GM10248 (cell line): Measurements from ENCODE around the gene PPIAL4G.
"Not testable (repeated sequence)": the region's sequence is repeated elsewhere in the genome, so short reads cannot be mapped to it uniquely, and the experiment has no call there.

ENCODE experiments used
- CTCF ChIA-PET: fragments of 300-600 bp; sonication (Branson Sonifier 250); formaldehyde crosslinking; extraction: SDS; loops from one replicate; lab custom pipeline; 2021; ENCODE audit warnings: antibody characterized with exemption; lab: Yijun Ruan, JAX
- POLR2A ChIA-PET: fragments of 350-650 bp; sonication (Branson Sonifier 250); formaldehyde crosslinking; extraction: SDS; loops from one replicate; lab custom pipeline; 2020; ENCODE audit warnings: antibody characterized with exemption; lab: Yijun Ruan, JAX
- DNase-seq: peaks from one replicate; pipeline ENCODE4 v3.0.0; 2012; ENCODE audit errors: extremely low spot score

The PPIAL4G gene

GRCh38 chr1:148483029-148483428, at the start of gene PPIAL4G:
TSS of gene PPIAL4G (minus strand) at chr1:148483302. CDS start at chr1:148483252, 50 bp downstream.
- CTCF ChIA-PET, DNase-seq, POLR2A ChIA-PET: not testable (repeated sequence)

GRCh38 chr1:148532158-148532557, 49.1 kb upstream of the PPIAL4G start:
- CTCF ChIA-PET, POLR2A ChIA-PET, DNase-seq: not testable (repeated sequence)

- CTCF ChIA-PET, DNase-seq, POLR2A ChIA-PET: not testable (repeated sequence)
Observed at GRCh38 chr1:148529101-148529567, 46.0 kb upstream of the PPIAL4G start.

- POLR2A ChIA-PET, CTCF ChIA-PET, DNase-seq: not testable (repeated sequence)
Observed at GRCh38 chr1:148528591-148528990, 45.5 kb upstream of the PPIAL4G start.

- CTCF ChIA-PET, DNase-seq, POLR2A ChIA-PET: not testable (repeated sequence)
Observed at GRCh38 chr1:148526587-148526986, 43.5 kb upstream of the PPIAL4G start.

- CTCF ChIA-PET, DNase-seq: not testable (repeated sequence)
- POLR2A ChIA-PET, result interaction anchor here (0.7 to 1.7 kb wide), 5 partner anchors 121 to 260 kb away, joined by 3 to 16 read pairs (median 6); no protein-coding TSS in a partner anchor
Observed at GRCh38 chr1:148523205-148524144, 40.4 kb upstream of the PPIAL4G start.

- DNase-seq, CTCF ChIA-PET: not testable (repeated sequence)
- POLR2A ChIA-PET, result interaction anchor here (0.7 to 1.7 kb wide), 5 partner anchors 120 to 259 kb away, joined by 3 to 16 read pairs (median 6); no protein-coding TSS in a partner anchor
Observed at GRCh38 chr1:148522561-148523204, 39.6 kb upstream of the PPIAL4G start.

- CTCF ChIA-PET, DNase-seq: not testable (repeated sequence)
- POLR2A ChIA-PET, result interaction anchor here (1.3 to 1.7 kb wide), 2 partner anchors 134 to 188 kb away, joined by 6 to 16 read pairs; no protein-coding TSS in a partner anchor
Observed at GRCh38 chr1:148522072-148522471, 39.0 kb upstream of the PPIAL4G start.

GRCh38 chr1:148514310-148514709, 31.2 kb upstream of the PPIAL4G start:
- DNase-seq, CTCF ChIA-PET, POLR2A ChIA-PET: not testable (repeated sequence)

GRCh38 chr1:148512571-148513184, 29.6 kb upstream of the PPIAL4G start:
- DNase-seq, POLR2A ChIA-PET: not testable (repeated sequence)

GRCh38 chr1:148493933-148494332, 10.8 kb upstream of the PPIAL4G start:
- CTCF ChIA-PET, POLR2A ChIA-PET: not testable (repeated sequence)

More at GRCh38 chr1:148512571-148513184, 29.6 kb upstream of the PPIAL4G start:
- CTCF ChIA-PET, result not testable (repeated sequence)

GRCh38 chr1:148481134-148481533, 2.0 kb downstream of the PPIAL4G start:
- POLR2A ChIA-PET, DNase-seq, CTCF ChIA-PET: not testable (repeated sequence)

More at GRCh38 chr1:148493933-148494332, 10.8 kb upstream of the PPIAL4G start:
- DNase-seq, result not testable (repeated sequence)

- CTCF ChIA-PET, POLR2A ChIA-PET: not testable (repeated sequence)
Observed at GRCh38 chr1:148459694-148460093, 23.4 kb downstream of the PPIAL4G start.

GRCh38 chr1:148458901-148459581, 24.1 kb downstream of the PPIAL4G start:
- POLR2A ChIA-PET, CTCF ChIA-PET: not testable (repeated sequence)
- DNase-seq, result peak; percentile 10

More at GRCh38 chr1:148459694-148460093, 23.4 kb downstream of the PPIAL4G start:
- not testable (repeated sequence) for DNase-seq

GRCh38 chr1:148458398-148458797, 24.7 kb downstream of the PPIAL4G start:
- DNase-seq, CTCF ChIA-PET, POLR2A ChIA-PET: not testable (repeated sequence)

GRCh38 chr1:148452845-148453244, 30.3 kb downstream of the PPIAL4G start:
- DNase-seq, CTCF ChIA-PET, POLR2A ChIA-PET: not testable (repeated sequence)
